K562 (cell line): Measurements from ENCODE around the gene ZNF260. TPM values are rescaled to one million over a fixed set of nuclear protein-coding genes. Genes with fewer than 3 reads are reported as not detected.

ENCODE experiments used
- ATF7 ChIP-seq: fragments of 450-650 bp; IDR thresholded peaks from 2 replicates; pipeline ENCODE4 v1.7.1; 2014; ENCODE audit warnings: mild to moderate bottlenecking, moderate library complexity
- CGGBP1 ChIP-seq: fragments of 250-450 bp; sonication (Bioruptor Pico); IDR thresholded peaks from 2 replicates; pipeline ENCODE4 v1.9.0; 2021; ENCODE audit warnings: mild to moderate bottlenecking
- CREB5 ChIP-seq: fragments of 250-450 bp; sonication (Bioruptor Pico); IDR thresholded peaks from 2 replicates; pipeline ENCODE4 v1.5.0; 2020; ENCODE audit warnings: mild to moderate bottlenecking
- DMBX1 ChIP-seq: fragments of 250-450 bp; sonication (Bioruptor Pico); IDR thresholded peaks from 2 replicates; pipeline ENCODE4 v1.8.0; 2022; ENCODE audit warnings: inconsistent platforms, mild to moderate bottlenecking, moderate library complexity, borderline replicate concordance
- GABPB2 ChIP-seq: fragments of 250-450 bp; sonication (Bioruptor Pico); conservative IDR thresholded peaks from 2 replicates; pipeline ENCODE4 v1.5.1; 2021; ENCODE audit warnings: mild to moderate bottlenecking
- GTF2F1 ChIP-seq: IDR thresholded peaks from 2 replicates; pipeline ENCODE4 v1.6.1; 2011; ENCODE audit warnings: low read depth, low read length, improper control_type of control experiment
- HIVEP1 ChIP-seq: fragments of 250-450 bp; sonication (Bioruptor Pico); IDR thresholded peaks from 2 replicates; pipeline ENCODE4 v1.4.0; 2020; ENCODE audit warnings: mild to moderate bottlenecking
- LCOR ChIP-seq: sonication (generic); formaldehyde crosslinking; IDR thresholded peaks from 2 replicates; pipeline ENCODE4 v1.8.0; 2022; ENCODE audit warnings: mild to moderate bottlenecking, missing genetic modification reagents
- MEF2A ChIP-seq: IDR thresholded peaks from 2 replicates; pipeline ENCODE4 v1.6.1; 2011; ENCODE audit warnings: low read depth, mild to moderate bottlenecking, low read length, moderate library complexity; ENCODE audit not compliant: control insufficient read depth
- MXI1 ChIP-seq: IDR thresholded peaks from 2 replicates; pipeline ENCODE4 v1.6.1; 2011; ENCODE audit warnings: low read depth, mild to moderate bottlenecking, improper control_type of control experiment, low read length
- NFE2 ChIP-seq: IDR thresholded peaks from 2 replicates; pipeline ENCODE4 v1.6.1; 2014; ENCODE audit warnings: antibody characterized with exemption, low read depth
- NFYB ChIP-seq: IDR thresholded peaks from 2 replicates; pipeline ENCODE4 v1.6.1; 2011; ENCODE audit warnings: mild to moderate bottlenecking, moderate library complexity; ENCODE audit not compliant: insufficient read length; ENCODE audit errors: extremely low read depth
- PHF21A ChIP-seq: fragments of 450-650 bp; IDR thresholded peaks from 2 replicates; pipeline ENCODE4 v1.6.1; 2017; ENCODE audit warnings: low read depth, borderline replicate concordance
- RBFOX2 ChIP-seq: fragments of 200-400 bp; formaldehyde crosslinking; IDR thresholded peaks from 2 replicates; pipeline ENCODE4 v1.6.1; 2017; ENCODE audit warnings: low read depth, mild to moderate bottlenecking, low read length, moderate library complexity
- RNF2 ChIP-seq: sonication (generic); IDR thresholded peaks from 2 replicates; pipeline ENCODE4 v1.6.1; 2016
- RUNX1 ChIP-seq: sonication (generic); IDR thresholded peaks from 2 replicates; pipeline ENCODE4 v1.6.1; 2016; ENCODE audit warnings: antibody characterized with exemption, low read depth
- STAT5A ChIP-seq: IDR thresholded peaks from 2 replicates; pipeline ENCODE4 v1.6.1; 2012; ENCODE audit warnings: low read length, inconsistent platforms, borderline replicate concordance
- TCF7L2 ChIP-seq: fragments of 150-350 bp; IDR thresholded peaks from 2 replicates; pipeline ENCODE4 v1.6.1; 2016; ENCODE audit warnings: low read depth, mild to moderate bottlenecking, low read length, moderate library complexity
- ZBTB5 ChIP-seq: fragments of 450-650 bp; IDR thresholded peaks from 2 replicates; pipeline ENCODE4 v1.6.1; 2017; ENCODE audit warnings: antibody characterized with exemption
- ZNF134 ChIP-seq: fragments of 250-450 bp; sonication (Bioruptor Pico); conservative IDR thresholded peaks from 2 replicates; pipeline ENCODE4 v1.4.0; 2020
- ZNF217 ChIP-seq: sonication (generic); formaldehyde crosslinking; IDR thresholded peaks from 2 replicates; pipeline ENCODE4 v1.8.0; 2022; ENCODE audit warnings: mild to moderate bottlenecking, missing genetic modification reagents
- ZNF274 ChIP-seq: IDR thresholded peaks from 2 replicates; pipeline ENCODE4 v1.6.1; 2011; ENCODE audit warnings: low read depth, mild to moderate bottlenecking, low read length, moderate library complexity, borderline replicate concordance
- ZNF41 ChIP-seq: fragments of 250-450 bp; sonication (Bioruptor Pico); conservative IDR thresholded peaks from 2 replicates; pipeline ENCODE4 v1.4.0; 2020; ENCODE audit warnings: mild to moderate bottlenecking
- ZNF431 ChIP-seq: sonication (generic); formaldehyde crosslinking; IDR thresholded peaks from 2 replicates; pipeline ENCODE4 v1.8.0; 2022; ENCODE audit warnings: mild to moderate bottlenecking, missing genetic modification reagents
- ZNF511 ChIP-seq: sonication (generic); formaldehyde crosslinking; IDR thresholded peaks from 2 replicates; pipeline ENCODE4 v1.8.0; 2022; ENCODE audit warnings: mild to moderate bottlenecking, missing genetic modification reagents
- ZNF707 ChIP-seq: fragments of 250-450 bp; sonication (Bioruptor Pico); conservative IDR thresholded peaks from 2 replicates; pipeline ENCODE4 v1.8.0; 2022; ENCODE audit warnings: inconsistent platforms, mild to moderate bottlenecking, moderate library complexity
- ZNF717 ChIP-seq: fragments of 250-450 bp; sonication (Bioruptor Pico); IDR thresholded peaks from 2 replicates; pipeline ENCODE4 v1.5.0; 2021
- ZNF830 ChIP-seq: fragments of 250-450 bp; sonication (Bioruptor Pico); IDR thresholded peaks from 2 replicates; pipeline ENCODE4 v1.5.0; 2021; ENCODE audit warnings: mild to moderate bottlenecking
- polyA plus RNA-seq, 8 experiments: library from polyadenylated mRNA; depleted of rRNA in 4 of 8; stranded (reverse) in 5 of 8; unstranded in 3 of 8; fragments of >200 nt; fragmentation: Nextera tagmentation in 2 of 8; fragmentation: Illumina TruSeq in 1 of 8; extraction: Ambion mirVana in 2 of 8; extraction: Trizol in 1 of 8; gene quantifications; 2 replicates each; pipeline versions ENCODE4 v1.2.1 to v1.2.3, GENCODE V29; 2011 to 2014; ENCODE audit warnings: inconsistent platforms in 1 of 8, missing spikeins in 1 of 8
- total RNA-seq, 7 experiments: library from RNA; depleted of rRNA in 6 of 7; stranded (reverse); fragments of >200 nt in 6 of 7; fragmentation: Illumina TruSeq in 2 of 7; extraction: Trizol in 2 of 7; gene quantifications; 2 replicates each; pipeline versions ENCODE4 v1.2.1 to v1.2.3, GENCODE V29; 2011 to 2021; ENCODE audit warnings: low replicate concordance in 1 of 7

ZNF260 gene
- total and polyA plus RNA-seq, 9 of the 15 experiments (the other 6 are each of a cell fraction or from before 2014, with no cell fraction given), result 2.6 to 16.6 (median 5.8) TPM

- TF ChIP-seq ZBTB5 (no peak), HIVEP1 (CRISPR knock-in tag) (no peak), NFYB (no peak), ZNF274 (no peak), ZNF41 (CRISPR knock-in tag) (no peak; the same call in 1 of the 2 replicates), NFE2 (no peak), ZNF717 (CRISPR knock-in tag) (no peak), ZNF431 (CRISPR knock-in tag) (no peak; the same call in 1 of the 2 replicates), CGGBP1 (CRISPR knock-in tag) (no peak), MEF2A (no peak), ZNF217 (no peak), ZNF707 (no peak), TCF7L2 (no peak), ZNF830 (CRISPR knock-in tag) (no peak), MXI1 (peak; percentile 74), CREB5 (CRISPR knock-in tag) (no peak), ATF7 (peak; percentile 94), DMBX1 (CRISPR knock-in tag) (no peak), STAT5A (no peak), GTF2F1 (no peak), PHF21A (no peak), GABPB2 (CRISPR knock-in tag) (no peak), RUNX1 (0 out of 2 replicates have a peak, but pooled peaks have one; percentile 78), ZNF134 (CRISPR knock-in tag) (no peak), RBFOX2 (peak; percentile 99), RNF2 (peak; percentile 77), LCOR (no peak), ZNF511 (CRISPR knock-in tag) (peak; percentile 55; the same call in 1 of the 2 replicates)
Observed at GRCh38 chr19:36573020-36573894, 45.2 kb upstream of the ZNF260 start, which contains the start of gene ZNF529 (continued).
